ENCODE results near the gene KCNS1. TPM values are rescaled to one million over a fixed set of nuclear protein-coding genes. Genes with fewer than 3 reads are reported as not detected.

The KCNS1 gene
- total and polyA plus RNA-seq, 2 experiments from 2014 or later: 0.37 to 3.2 TPM

DNA sequence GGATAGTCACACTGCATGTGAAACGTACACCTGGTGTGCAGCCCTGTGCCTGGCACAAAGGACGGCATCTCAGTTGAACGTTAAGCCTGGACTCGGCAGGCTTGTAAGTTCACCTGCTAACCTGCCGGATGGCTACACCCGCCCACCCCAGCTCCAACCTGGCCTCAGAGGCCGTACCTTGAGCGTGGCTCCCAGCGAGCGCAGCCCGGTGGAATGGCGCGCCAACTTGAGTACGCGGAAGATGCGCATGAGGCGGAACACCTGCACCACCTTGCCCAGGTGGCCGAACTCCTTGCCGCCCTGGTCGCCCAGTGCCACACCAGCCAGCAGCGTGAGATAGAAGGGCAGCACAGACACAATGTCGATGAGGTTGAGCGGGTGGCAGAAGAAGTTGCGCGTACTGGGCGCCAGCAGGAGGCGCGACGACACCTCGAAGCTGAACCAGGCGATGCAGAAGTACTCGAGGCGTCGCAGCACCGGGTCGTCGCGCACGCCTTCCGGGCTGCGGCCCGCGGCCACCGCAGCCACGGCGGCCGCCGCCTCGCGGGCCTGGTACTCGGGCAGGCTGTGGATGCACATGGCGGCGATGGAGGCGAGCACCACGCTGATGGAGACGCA, 3.3 kb downstream of the KCNS1 start:
- H3F3A ChIP-seq (replicated peaks; ENCODE audit: low read depth): peaks cover 5% of the 10 kb centered on the region; the same call in 1 of the 2 replicates
- H3K27ac ChIP-seq (ENCODE audit: low read depth): no peak overlapping the region
- H3K9me3 Mint-ChIP-seq: peaks cover 4% of the 10 kb centered on the region; the same call in 2 of the 3 replicates
- no peak overlapping the region for H3K4me2 ChIP-seq
- H3K27ac Mint-ChIP-seq: no peak overlapping the region
- peaks cover 42% of the 10 kb centered on the region for H3K27me3 Mint-ChIP-seq (ENCODE audit: insufficient read depth, low read depth, poor library complexity)
- H3K79me2 ChIP-seq (replicated peaks; ENCODE audit: insufficient read depth): no peaks in the 10 kb centered on the region
- DNase-seq (ENCODE audit: low spot score) (peak; percentile 72), ATAC-seq (peak; percentile 37)
- H3K4me1 Mint-ChIP-seq: peaks cover 6% of the 10 kb centered on the region; the same call in 2 of the 3 replicates
- peaks cover 3% of the 10 kb centered on the region; the same call in 1 of the 3 replicates for H3K36me3 Mint-ChIP-seq (ENCODE audit: low read depth)
- TF ChIP-seq STAT1 (IDR thresholded peaks at IDR 0.05; ENCODE audit: unreplicated experiment) (no peak), ZNF331 (CRISPR knock-in tag; IDR thresholded peaks at IDR 0.05; ENCODE audit: low read depth) (no peak), CREB1 (CRISPR knock-in tag; IDR thresholded peaks at IDR 0.05; ENCODE audit: low read depth) (peak; percentile 20; the same call in 1 of the 2 replicates)
- TF ChIP-seq, protein P1, sequence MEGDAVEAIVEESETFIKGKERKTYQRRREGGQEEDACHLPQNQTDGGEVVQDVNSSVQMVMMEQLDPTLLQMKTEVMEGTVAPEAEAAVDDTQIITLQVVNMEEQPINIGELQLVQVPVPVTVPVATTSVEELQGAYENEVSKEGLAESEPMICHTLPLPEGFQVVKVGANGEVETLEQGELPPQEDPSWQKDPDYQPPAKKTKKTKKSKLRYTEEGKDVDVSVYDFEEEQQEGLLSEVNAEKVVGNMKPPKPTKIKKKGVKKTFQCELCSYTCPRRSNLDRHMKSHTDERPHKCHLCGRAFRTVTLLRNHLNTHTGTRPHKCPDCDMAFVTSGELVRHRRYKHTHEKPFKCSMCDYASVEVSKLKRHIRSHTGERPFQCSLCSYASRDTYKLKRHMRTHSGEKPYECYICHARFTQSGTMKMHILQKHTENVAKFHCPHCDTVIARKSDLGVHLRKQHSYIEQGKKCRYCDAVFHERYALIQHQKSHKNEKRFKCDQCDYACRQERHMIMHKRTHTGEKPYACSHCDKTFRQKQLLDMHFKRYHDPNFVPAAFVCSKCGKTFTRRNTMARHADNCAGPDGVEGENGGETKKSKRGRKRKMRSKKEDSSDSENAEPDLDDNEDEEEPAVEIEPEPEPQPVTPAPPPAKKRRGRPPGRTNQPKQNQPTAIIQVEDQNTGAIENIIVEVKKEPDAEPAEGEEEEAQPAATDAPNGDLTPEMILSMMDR (conservative IDR thresholded peaks at IDR 0.05; ENCODE audit: low read depth in 2 of 2): peak; percentile 33 to 63
- no peaks in the 10 kb centered on the region for H3K9me2 ChIP-seq (ENCODE audit: insufficient read depth)
- peak overlapping the region; percentile 85 for H2AFZ ChIP-seq
- H3K36me3 ChIP-seq (ENCODE audit: insufficient read depth): no peaks in the 10 kb centered on the region
- H3K27me3 ChIP-seq (ENCODE audit: insufficient read depth): peaks cover 55% of the 10 kb centered on the region
- peak overlapping the region; percentile 50 for H3K4me3 Mint-ChIP-seq
- peaks cover 5% of the 10 kb centered on the region; the same call in 1 of the 2 replicates for H3K4me1 ChIP-seq (ENCODE audit: insufficient read depth)
- peak overlapping the region; percentile 45; the same call in 1 of the 2 replicates for H3K4me3 ChIP-seq
- no peaks in the 10 kb centered on the region for H4K20me1 ChIP-seq (replicated peaks; ENCODE audit: insufficient read depth)

DNA sequence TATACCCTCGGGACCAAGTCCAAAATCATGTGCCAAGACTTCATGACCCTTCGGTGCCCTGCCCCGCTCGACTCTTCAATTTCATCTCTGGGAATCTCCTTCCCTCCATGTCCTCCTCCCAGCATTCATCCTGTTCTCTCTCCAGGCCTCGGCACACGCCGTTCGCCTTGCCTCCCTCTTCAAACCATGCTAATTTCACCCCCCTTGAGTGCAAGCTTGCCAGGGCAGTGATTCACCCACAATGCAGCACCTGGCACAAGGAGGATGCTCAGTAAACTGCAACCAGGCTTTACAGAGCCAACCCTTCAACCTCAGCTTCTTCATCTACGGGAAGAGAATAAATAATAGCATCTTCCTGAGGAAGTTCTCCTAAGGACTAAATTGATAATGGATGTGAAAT, 4.1 kb downstream of the KCNS1 start:
- Mint-ChIP-seq H3K27me3 (ENCODE audit: insufficient read depth, low read depth, poor library complexity) (peaks cover 42% of the 10 kb centered on the region), H3K4me1 (peaks cover 6% of the 10 kb centered on the region; the same call in 2 of the 3 replicates), H3K4me3 (no peak overlapping the region), H3K36me3 (ENCODE audit: low read depth) (peaks cover 3% of the 10 kb centered on the region; the same call in 1 of the 3 replicates), H3K9me3 (peaks cover 4% of the 10 kb centered on the region; the same call in 2 of the 3 replicates), H3K27ac (no peak overlapping the region)
- no peak overlapping the region for H3K4me2 ChIP-seq
- no peaks in the 10 kb centered on the region for H3K9me2 ChIP-seq (ENCODE audit: insufficient read depth)
- peaks cover 5% of the 10 kb centered on the region for H3K4me1 ChIP-seq (ENCODE audit: insufficient read depth)
- H3K27me3 ChIP-seq (ENCODE audit: insufficient read depth): peaks cover 54% of the 10 kb centered on the region
- H3K4me3 ChIP-seq: no peak overlapping the region
- DNase-seq (ENCODE audit: low spot score) (no peak), ATAC-seq (no peak)
- H3F3A ChIP-seq (replicated peaks; ENCODE audit: low read depth): peaks cover 5% of the 10 kb centered on the region; the same call in 1 of the 2 replicates
- no peak overlapping the region for H3K27ac ChIP-seq (ENCODE audit: low read depth)
- no peaks in the 10 kb centered on the region for H3K79me2 ChIP-seq (replicated peaks; ENCODE audit: insufficient read depth)
- H2AFZ ChIP-seq: no peak overlapping the region
- no peaks in the 10 kb centered on the region for H4K20me1 ChIP-seq (replicated peaks; ENCODE audit: insufficient read depth)
- H3K36me3 ChIP-seq (ENCODE audit: insufficient read depth): no peaks in the 10 kb centered on the region
- TF ChIP-seq ZNF114 (CRISPR knock-in tag; IDR thresholded peaks at IDR 0.05): no peak
- TF ChIP-seq CREB1 (CRISPR knock-in tag; IDR thresholded peaks at IDR 0.05; ENCODE audit: low read depth): no peak
- TF ChIP-seq JUNB (IDR thresholded peaks at IDR 0.05; ENCODE audit: unreplicated experiment): no peak
- TF ChIP-seq, protein P1 (conservative IDR thresholded peaks at IDR 0.05; ENCODE audit: low read depth in 2 of 2): no peak
- no peak for TF ChIP-seq EZH2phosphoT487 (IDR thresholded peaks at IDR 0.05; ENCODE audit: unreplicated experiment)
- TF ChIP-seq, protein P2, sequence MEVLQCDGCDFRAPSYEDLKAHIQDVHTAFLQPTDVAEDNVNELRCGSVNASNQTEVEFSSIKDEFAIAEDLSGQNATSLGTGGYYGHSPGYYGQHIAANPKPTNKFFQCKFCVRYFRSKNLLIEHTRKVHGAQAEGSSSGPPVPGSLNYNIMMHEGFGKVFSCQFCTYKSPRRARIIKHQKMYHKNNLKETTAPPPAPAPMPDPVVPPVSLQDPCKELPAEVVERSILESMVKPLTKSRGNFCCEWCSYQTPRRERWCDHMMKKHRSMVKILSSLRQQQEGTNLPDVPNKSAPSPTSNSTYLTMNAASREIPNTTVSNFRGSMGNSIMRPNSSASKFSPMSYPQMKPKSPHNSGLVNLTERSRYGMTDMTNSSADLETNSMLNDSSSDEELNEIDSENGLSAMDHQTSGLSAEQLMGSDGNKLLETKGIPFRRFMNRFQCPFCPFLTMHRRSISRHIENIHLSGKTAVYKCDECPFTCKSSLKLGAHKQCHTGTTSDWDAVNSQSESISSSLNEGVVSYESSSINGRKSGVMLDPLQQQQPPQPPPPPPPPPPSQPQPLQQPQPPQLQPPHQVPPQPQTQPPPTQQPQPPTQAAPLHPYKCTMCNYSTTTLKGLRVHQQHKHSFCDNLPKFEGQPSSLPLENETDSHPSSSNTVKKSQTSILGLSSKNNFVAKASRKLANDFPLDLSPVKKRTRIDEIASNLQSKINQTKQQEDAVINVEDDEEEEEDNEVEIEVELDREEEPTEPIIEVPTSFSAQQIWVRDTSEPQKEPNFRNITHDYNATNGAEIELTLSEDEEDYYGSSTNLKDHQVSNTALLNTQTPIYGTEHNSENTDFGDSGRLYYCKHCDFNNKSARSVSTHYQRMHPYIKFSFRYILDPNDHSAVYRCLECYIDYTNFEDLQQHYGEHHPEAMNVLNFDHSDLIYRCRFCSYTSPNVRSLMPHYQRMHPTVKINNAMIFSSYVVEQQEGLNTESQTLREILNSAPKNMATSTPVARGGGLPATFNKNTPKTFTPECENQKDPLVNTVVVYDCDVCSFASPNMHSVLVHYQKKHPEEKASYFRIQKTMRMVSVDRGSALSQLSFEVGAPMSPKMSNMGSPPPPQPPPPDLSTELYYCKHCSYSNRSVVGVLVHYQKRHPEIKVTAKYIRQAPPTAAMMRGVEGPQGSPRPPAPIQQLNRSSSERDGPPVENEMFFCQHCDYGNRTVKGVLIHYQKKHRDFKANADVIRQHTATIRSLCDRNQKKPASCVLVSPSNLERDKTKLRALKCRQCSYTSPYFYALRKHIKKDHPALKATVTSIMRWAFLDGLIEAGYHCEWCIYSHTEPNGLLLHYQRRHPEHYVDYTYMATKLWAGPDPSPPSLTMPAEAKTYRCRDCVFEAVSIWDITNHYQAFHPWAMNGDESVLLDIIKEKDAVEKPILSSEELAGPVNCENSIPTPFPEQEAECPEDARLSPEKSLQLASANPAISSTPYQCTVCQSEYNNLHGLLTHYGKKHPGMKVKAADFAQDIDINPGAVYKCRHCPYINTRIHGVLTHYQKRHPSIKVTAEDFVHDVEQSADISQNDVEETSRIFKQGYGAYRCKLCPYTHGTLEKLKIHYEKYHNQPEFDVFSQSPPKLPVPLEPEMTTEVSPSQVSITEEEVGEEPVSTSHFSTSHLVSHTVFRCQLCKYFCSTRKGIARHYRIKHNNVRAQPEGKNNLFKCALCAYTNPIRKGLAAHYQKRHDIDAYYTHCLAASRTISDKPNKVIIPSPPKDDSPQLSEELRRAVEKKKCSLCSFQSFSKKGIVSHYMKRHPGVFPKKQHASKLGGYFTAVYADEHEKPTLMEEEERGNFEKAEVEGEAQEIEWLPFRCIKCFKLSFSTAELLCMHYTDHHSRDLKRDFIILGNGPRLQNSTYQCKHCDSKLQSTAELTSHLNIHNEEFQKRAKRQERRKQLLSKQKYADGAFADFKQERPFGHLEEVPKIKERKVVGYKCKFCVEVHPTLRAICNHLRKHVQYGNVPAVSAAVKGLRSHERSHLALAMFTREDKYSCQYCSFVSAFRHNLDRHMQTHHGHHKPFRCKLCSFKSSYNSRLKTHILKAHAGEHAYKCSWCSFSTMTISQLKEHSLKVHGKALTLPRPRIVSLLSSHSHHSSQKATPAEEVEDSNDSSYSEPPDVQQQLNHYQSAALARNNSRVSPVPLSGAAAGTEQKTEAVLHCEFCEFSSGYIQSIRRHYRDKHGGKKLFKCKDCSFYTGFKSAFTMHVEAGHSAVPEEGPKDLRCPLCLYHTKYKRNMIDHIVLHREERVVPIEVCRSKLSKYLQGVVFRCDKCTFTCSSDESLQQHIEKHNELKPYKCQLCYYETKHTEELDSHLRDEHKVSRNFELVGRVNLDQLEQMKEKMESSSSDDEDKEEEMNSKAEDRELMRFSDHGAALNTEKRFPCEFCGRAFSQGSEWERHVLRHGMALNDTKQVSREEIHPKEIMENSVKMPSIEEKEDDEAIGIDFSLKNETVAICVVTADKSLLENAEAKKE (CRISPR knock-in tag; IDR thresholded peaks at IDR 0.05): no peak

Measured in GM23338 (cell line).